CD14-positive monocyte (primary cell): ENCODE measurements around the gene UGT2B10. TPM values are rescaled to one million over a fixed set of nuclear protein-coding genes. Genes with fewer than 3 reads are reported as not detected.

Experiments
- DNase-seq, 3 donors: peaks; one replicate each; pipeline ENCODE4 v3.0.0-alpha.2; 2011 to 2022
- H2AFZ ChIP-seq: 2 replicates; pipeline ENCODE4 v1.6.0; 2012; ENCODE audit warnings: mild to moderate bottlenecking, low read depth, low read length, inconsistent platforms; ENCODE audit not compliant: insufficient read depth, poor library complexity, severe bottlenecking
- H3K27ac ChIP-seq, 2 donors: 1 replicate in 1 of 2; 2 replicates in 1 of 2; pipeline ENCODE4 v1.5.1; 2012 to 2013; ENCODE audit warnings: low read length in 2 of 2, control low read depth in 1 of 2, inconsistent platforms in 1 of 2, low read depth in 1 of 2, mild to moderate bottlenecking in 1 of 2
- H3K27me3 ChIP-seq, 2 donors: one replicate each; pipeline versions ENCODE4 v1.6.0 to v1.6.1; 2011 to 2013; ENCODE audit warnings: low read length in 2 of 2; ENCODE audit not compliant: control insufficient read depth in 2 of 2, insufficient read depth in 2 of 2
- H3K36me3 ChIP-seq, 2 donors: replicated peaks in 1 of 2; 1 replicate in 1 of 2; 2 replicates in 1 of 2; pipeline versions ENCODE4 v1.5.1 to v1.6.1; 2012 to 2013; ENCODE audit warnings: low read length in 2 of 2, control low read depth in 1 of 2, inconsistent platforms in 1 of 2, mild to moderate bottlenecking in 1 of 2; ENCODE audit not compliant: insufficient read depth in 2 of 2, control insufficient read depth in 1 of 2
- H3K4me1 ChIP-seq, 2 donors: 1 replicate in 1 of 2; 2 replicates in 1 of 2; pipeline versions ENCODE4 v1.5.1 to v1.6.1; 2012 to 2013; ENCODE audit warnings: low read length in 2 of 2, control low read depth in 1 of 2, inconsistent platforms in 1 of 2, mild to moderate bottlenecking in 1 of 2, moderate library complexity in 1 of 2; ENCODE audit not compliant: insufficient read depth in 2 of 2, control insufficient read depth in 1 of 2
- H3K4me2 ChIP-seq: replicated peaks from 2 replicates; pipeline ENCODE3; 2012; ENCODE audit warnings: low read length, moderate library complexity, mild to moderate bottlenecking; ENCODE audit not compliant: poor library complexity, severe bottlenecking; ENCODE audit errors: extremely low read depth
- H3K4me3 ChIP-seq, 3 experiments: fragments of 200-600 bp in 1 of 3; sonication (generic) in 1 of 3; replicated peaks in 1 of 3; 1 replicate in 2 of 3; 2 replicates in 1 of 3; pipeline ENCODE4 v1.5.1; 2011 to 2013; ENCODE audit warnings: low read length in 3 of 3, mild to moderate bottlenecking in 3 of 3, control low read depth in 2 of 3, low read depth in 2 of 3, inconsistent platforms in 1 of 3, moderate library complexity in 1 of 3
- H3K79me2 ChIP-seq: 2 replicates; pipeline ENCODE4 v1.6.0; 2012; ENCODE audit warnings: mild to moderate bottlenecking, control low read depth, inconsistent platforms, low read length, moderate library complexity; ENCODE audit not compliant: insufficient read depth
- H3K9ac ChIP-seq: 2 replicates; pipeline ENCODE4 v1.6.0; 2017; ENCODE audit warnings: low read length, mild to moderate bottlenecking; ENCODE audit not compliant: insufficient read depth, poor library complexity, severe bottlenecking
- H3K9me3 ChIP-seq, 2 donors: replicated peaks in 1 of 2; 1 replicate in 1 of 2; 2 replicates in 1 of 2; pipeline versions ENCODE4 v1.5.1 to v1.6.1; 2012 to 2013; ENCODE audit warnings: low read length in 2 of 2, control low read depth in 1 of 2; ENCODE audit not compliant: control insufficient read depth in 1 of 2, insufficient read depth in 1 of 2
- H4K20me1 ChIP-seq: 2 replicates; pipeline ENCODE4 v1.6.0; 2012; ENCODE audit warnings: mild to moderate bottlenecking, low read length, control low read depth, moderate library complexity; ENCODE audit not compliant: insufficient read depth
- H3K27ac Mint-ChIP-seq, 7 donors: one replicate each; pipeline ENCODE4 v1.8.0; 2020; ENCODE audit warnings: mild to moderate bottlenecking in 7 of 7, mixed read lengths in 7 of 7, moderate library complexity in 6 of 7, inconsistent platforms in 2 of 7
- H3K27me3 Mint-ChIP-seq, 3 donors: one replicate each; pipeline ENCODE4 v1.8.0; 2021 to 2022; ENCODE audit warnings: low read depth in 3 of 3, mild to moderate bottlenecking in 3 of 3, mixed read lengths in 3 of 3, moderate library complexity in 3 of 3, inconsistent platforms in 1 of 3
- H3K36me3 Mint-ChIP-seq, 2 donors: one replicate each; pipeline ENCODE4 v1.8.0; 2020; ENCODE audit warnings: mixed read lengths in 2 of 2, inconsistent platforms in 1 of 2, mild to moderate bottlenecking in 1 of 2
- H3K4me1 Mint-ChIP-seq: one replicate; pipeline ENCODE4 v1.8.0; 2020; ENCODE audit warnings: mild to moderate bottlenecking, mixed read lengths
- H3K4me3 Mint-ChIP-seq, 2 donors: one replicate each; pipeline ENCODE4 v1.8.0; 2020; ENCODE audit warnings: mild to moderate bottlenecking in 2 of 2, mixed read lengths in 2 of 2, moderate library complexity in 1 of 2
- H3K9me3 Mint-ChIP-seq, 7 donors: one replicate each; pipeline ENCODE4 v1.8.0; 2020 to 2022; ENCODE audit warnings: mixed read lengths in 7 of 7, mild to moderate bottlenecking in 6 of 7, moderate library complexity in 6 of 7, inconsistent platforms in 2 of 7
- WGBS: methylation state at CpG from one replicate; pipeline ENCODE4 v1.1.5; 2013; ENCODE audit warnings: missing lambda C conversion rate; ENCODE audit not compliant: insufficient coverage; 5-methylcytosine and 5-hydroxymethylcytosine counted together
- intact Hi-C, 2 donors: fragments of 100-400 bp; cut with micrococcal nuclease; formaldehyde crosslinking; loops; one replicate each; pipeline versions ENCODE4 v1.15.0 to v1.15.1; 2023
- polyA plus RNA-seq, 3 donors: library from polyadenylated mRNA; depleted of rRNA in 1 of 3; unstranded in 2 of 3; stranded (reverse) in 1 of 3; fragments of 300-500 nt in 2 of 3; fragments of >200 nt in 1 of 3; fragmentation: Illumina TruSeq in 2 of 3; gene quantifications; 1 replicate in 2 of 3; 2 replicates in 1 of 3; pipeline ENCODE4 v1.2.3, GENCODE V29; 2012 to 2021
- TF ChIP-seq, protein P1 (sequence below): fragments of 200-600 bp; IDR thresholded peaks from one replicate; pipeline ENCODE4 v1.8.0; 2022; ENCODE audit warnings: antibody characterized with exemption, mild to moderate bottlenecking

The UGT2B10 gene
- polyA plus RNA-seq, 3 donors = not detected

DNA sequence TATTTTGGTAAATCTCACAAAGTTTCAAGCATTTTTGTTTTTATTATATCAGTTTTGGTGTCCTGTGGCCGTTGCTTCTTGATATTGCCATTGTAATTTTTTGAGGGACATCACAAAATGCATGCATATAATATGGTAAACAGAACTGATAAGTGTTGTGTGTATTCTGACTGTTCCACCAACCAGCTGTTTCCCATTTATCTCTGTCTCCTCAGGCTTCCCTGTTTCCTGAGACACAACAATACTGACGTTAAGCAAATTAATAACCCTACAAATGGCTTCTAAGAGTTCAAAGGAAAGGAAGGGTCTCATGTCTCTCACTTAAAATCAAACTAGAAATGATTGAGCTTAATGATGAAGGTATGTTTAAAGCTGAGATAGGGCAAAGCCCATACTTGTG is 40.0 kb downstream of the UGT2B10 start:
- Mint-ChIP-seq H3K27me3 (peaks cover 0 to 1% (median 0%) of the 10 kb centered on the region in 3 donors), H3K9me3 (peaks cover 0 to 6% (median 2%) of the 10 kb centered on the region in 7 donors), H3K4me3 (no peak overlapping the region), H3K27ac (no peak overlapping the region), H3K4me1 (no peaks in the 10 kb centered on the region), H3K36me3 (no peaks in the 10 kb centered on the region)
- Histone ChIP-seq H3K9ac (no peak overlapping the region), H3K4me3 (no peak overlapping the region), H4K20me1 (no peaks in the 10 kb centered on the region), H2AFZ (no peak overlapping the region), H3K36me3 (no peaks in the 10 kb centered on the region), H3K79me2 (no peaks in the 10 kb centered on the region), H3K27me3 (no peaks in the 10 kb centered on the region), H3K9me3 (peaks cover 0 to 5% of the 10 kb centered on the region in 2 donors), H3K4me1 (no peaks in the 10 kb centered on the region), H3K4me2 (no peak overlapping the region), H3K27ac (no peak overlapping the region)
- DNase-seq = no peak
- intact Hi-C loops = no loop called here
- WGBS = no CpG with 5 or more reads among the region's 2 CpGs
- TF ChIP-seq, protein P1, sequence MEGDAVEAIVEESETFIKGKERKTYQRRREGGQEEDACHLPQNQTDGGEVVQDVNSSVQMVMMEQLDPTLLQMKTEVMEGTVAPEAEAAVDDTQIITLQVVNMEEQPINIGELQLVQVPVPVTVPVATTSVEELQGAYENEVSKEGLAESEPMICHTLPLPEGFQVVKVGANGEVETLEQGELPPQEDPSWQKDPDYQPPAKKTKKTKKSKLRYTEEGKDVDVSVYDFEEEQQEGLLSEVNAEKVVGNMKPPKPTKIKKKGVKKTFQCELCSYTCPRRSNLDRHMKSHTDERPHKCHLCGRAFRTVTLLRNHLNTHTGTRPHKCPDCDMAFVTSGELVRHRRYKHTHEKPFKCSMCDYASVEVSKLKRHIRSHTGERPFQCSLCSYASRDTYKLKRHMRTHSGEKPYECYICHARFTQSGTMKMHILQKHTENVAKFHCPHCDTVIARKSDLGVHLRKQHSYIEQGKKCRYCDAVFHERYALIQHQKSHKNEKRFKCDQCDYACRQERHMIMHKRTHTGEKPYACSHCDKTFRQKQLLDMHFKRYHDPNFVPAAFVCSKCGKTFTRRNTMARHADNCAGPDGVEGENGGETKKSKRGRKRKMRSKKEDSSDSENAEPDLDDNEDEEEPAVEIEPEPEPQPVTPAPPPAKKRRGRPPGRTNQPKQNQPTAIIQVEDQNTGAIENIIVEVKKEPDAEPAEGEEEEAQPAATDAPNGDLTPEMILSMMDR = no peak

DNA sequence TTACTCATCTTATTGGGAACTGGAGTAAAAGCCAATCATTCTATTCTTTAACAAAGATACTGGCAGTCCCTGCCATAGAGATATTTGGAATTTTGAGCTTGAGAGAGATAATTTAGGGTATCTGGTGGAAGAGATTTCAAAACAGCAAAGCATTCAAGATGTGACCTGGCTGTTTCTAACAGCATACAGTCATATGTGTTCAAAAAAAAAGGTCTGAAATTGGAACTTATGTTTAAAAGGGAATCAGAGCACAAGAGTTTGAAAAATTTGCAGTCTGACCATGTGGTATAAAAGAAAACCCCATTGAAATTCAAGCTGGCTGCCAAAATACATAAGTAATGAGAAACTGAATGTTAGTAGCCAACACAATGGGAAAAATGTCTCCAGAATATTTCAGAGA is 42.2 kb downstream of the UGT2B10 start:
- Histone ChIP-seq H3K27ac (no peak overlapping the region), H3K9ac (no peak overlapping the region), H4K20me1 (no peaks in the 10 kb centered on the region), H3K4me1 (no peaks in the 10 kb centered on the region), H3K36me3 (no peaks in the 10 kb centered on the region), H3K27me3 (no peaks in the 10 kb centered on the region), H3K79me2 (no peaks in the 10 kb centered on the region), H3K4me3 (no peak overlapping the region), H2AFZ (no peak overlapping the region), H3K4me2 (no peak overlapping the region), H3K9me3 (peaks cover 0 to 5% of the 10 kb centered on the region in 2 donors)
- intact Hi-C loops = no loop called here
- Mint-ChIP-seq H3K4me3 (no peak overlapping the region), H3K4me1 (no peaks in the 10 kb centered on the region), H3K9me3 (peaks cover 0 to 8% (median 2%) of the 10 kb centered on the region in 7 donors), H3K27me3 (peaks cover 0 to 1% (median 0%) of the 10 kb centered on the region in 3 donors), H3K27ac (no peak overlapping the region), H3K36me3 (no peaks in the 10 kb centered on the region)
- DNase-seq = no peak
- TF ChIP-seq, protein P1 = no peak
